Posterior vena cava (tissue), 2 donors: Measurements from ENCODE around the gene PLXDC2. TPM values are rescaled to one million over a fixed set of nuclear protein-coding genes. Genes with fewer than 3 reads are reported as not detected.

Experiments used
- DNase-seq: peaks from one replicate; pipeline ENCODE4 v3.0.0-alpha.2; 2020; ENCODE audit warnings: low spot score
- intact Hi-C, 2 donors: fragments of 100-400 bp; cut with DNase I; formaldehyde crosslinking; loops; one replicate each; pipeline versions ENCODE4 v1.14.1 to v1.14.2; 2022 to 2023
- total RNA-seq, 2 donors: library from RNA; stranded (reverse); fragmentation: NEBNext Ultra II Directional; extraction: Animal tissue kit (Norgen Biotek cat#: 25700); gene quantifications; one replicate each; pipeline ENCODE4 v1.2.1, GENCODE V29; 2021
- donor health status: DM: yes; HTN: yes; CAD: no.
- donor health status: DM: yes; HTN: yes; CAD: no.

Gene PLXDC2
- total RNA-seq, 2 donors from 2014 or later, result 79.3 to 101 TPM

DNA sequence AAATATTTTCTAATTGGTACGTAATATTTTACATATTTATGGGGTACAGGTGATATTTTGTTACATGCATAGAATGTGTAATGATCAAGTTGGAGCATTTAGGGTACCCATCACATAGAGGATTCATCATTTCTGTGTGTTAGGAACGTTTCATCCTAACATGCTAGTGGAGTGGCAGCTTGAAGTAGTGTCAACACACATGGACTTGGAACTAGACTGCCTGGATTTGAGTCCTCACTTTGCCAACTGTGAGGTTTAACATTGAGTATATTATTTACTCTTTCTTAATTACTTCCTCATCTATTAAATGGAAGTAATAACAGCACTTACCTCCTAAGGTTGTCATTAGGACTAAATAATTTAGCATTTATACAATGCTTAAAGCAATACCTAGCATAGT lies 241.9 kb downstream of the PLXDC2 start:
- intact Hi-C loops, result no loop called here
- DNase-seq, result no peak

DNA sequence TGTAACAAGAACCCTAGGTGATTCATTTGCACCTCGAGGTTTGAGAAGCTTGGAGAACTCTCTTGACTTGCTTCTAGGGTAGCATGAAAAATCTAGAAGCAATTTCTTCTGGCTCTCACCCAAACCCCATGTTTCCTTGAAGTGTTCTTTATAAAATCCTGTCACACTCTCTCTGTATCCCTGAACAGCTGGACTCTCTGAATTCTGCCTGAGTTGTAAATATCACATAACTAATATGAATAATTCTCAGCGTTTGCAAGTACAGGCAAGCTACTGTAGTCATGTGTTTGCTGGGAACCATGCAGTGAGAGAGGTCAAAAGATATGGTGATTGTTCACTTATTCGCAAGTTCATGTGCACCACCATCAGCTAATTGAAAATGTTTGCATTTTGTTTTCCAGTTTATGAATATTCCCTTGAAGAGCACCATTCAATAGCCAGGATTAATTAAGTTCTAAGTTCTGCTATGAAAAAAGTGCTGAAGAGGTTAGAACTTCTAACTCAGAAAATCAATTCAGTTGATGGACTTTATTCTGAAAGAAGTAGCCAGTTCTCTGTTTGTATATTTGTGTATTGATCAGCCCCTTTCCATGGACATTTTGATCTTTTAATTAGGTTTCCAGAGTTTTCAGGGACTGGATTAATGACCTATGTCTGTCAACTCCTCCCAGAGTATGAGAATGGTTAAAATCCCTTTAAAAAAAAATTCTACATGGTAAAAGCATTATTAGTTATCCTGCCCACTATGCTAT lies 243.0 kb downstream of the PLXDC2 start:
- intact Hi-C loops, result no loop called here

DNA sequence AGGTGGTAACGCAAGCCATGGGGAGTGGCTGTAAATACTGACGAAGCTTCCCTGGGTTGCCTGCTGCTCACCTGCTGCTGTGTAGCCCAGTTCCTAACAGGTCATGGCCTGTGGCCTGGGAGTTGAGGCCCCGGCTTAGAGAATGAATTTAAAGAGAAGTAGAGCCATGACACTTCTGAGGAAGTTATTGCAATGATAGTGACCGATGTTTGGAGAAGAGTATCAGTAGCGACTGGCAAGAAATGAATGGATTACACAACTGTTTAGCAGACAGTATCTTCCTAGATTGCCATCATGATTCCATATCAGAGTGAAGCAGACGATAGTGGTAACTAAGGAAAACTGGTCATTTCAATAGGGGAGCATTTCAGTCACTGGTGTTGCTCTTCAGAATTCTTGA lies 249.6 kb downstream of the PLXDC2 start:
- intact Hi-C loops, result no loop called here
- DNase-seq, result no peak

More for the DNA sequence above, 243.0 kb downstream of the PLXDC2 start:
- DNase-seq, result no peak

DNA sequence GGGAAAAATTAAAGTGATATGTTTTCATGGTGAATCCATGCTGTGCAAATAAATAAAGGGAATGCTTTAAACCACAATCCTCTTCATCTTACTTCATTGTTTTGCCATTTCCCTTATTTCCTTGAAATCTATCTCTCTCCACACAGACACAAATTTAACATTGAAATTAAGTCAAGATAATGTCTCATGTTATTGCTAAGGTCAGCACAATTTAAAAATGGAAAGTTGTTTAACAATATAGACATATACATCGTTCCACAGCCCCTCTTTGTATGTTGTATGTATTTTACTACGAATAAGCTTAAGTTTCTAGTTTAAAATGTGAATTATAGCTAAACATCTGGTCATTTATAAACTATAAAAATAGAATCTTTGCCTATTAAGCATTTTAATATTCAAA lies 256.9 kb downstream of the PLXDC2 start:
- DNase-seq, result no peak
- intact Hi-C loops, result no loop called here

DNA sequence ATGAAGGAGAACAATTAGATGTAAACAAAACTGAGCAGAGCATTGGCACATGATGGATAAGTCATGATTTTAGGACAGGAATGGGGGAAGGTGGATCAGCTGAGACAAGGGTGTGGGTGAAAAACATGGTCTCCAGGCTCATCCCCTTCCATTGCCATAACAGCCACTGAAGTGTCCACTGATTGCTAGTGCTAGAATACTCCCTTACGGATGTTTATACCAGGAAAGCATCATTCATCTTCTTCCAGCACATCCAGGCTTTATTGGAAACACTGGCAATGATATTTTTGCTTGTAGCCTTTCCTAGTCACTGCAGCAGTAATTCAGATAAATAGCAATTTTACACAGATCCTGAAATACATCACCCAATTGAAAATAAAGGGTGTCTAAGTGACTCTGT lies 259.5 kb downstream of the PLXDC2 start:
- DNase-seq, result no peak
- intact Hi-C loops, result no loop called here

DNA sequence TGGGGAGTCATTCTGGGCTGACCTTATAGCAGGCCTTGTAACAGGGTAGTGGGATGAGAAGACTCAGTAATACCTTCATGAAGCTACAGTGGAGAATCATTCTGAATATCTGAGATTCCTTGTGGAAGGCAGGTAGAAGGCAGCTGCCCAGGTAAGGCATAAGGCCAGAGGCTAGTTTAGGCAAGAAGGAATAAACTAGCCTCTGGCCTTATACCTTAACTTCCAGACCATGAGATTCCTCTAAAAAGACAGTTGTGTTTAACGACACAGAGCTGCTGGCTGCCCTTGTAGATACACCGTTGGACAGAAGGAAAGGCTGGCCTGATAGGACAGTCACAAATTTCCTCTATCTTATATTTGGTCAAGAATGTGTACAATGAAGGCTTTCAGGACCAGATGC lies 268.2 kb downstream of the PLXDC2 start:
- intact Hi-C loops, result no loop called here
- DNase-seq, result no peak

DNA sequence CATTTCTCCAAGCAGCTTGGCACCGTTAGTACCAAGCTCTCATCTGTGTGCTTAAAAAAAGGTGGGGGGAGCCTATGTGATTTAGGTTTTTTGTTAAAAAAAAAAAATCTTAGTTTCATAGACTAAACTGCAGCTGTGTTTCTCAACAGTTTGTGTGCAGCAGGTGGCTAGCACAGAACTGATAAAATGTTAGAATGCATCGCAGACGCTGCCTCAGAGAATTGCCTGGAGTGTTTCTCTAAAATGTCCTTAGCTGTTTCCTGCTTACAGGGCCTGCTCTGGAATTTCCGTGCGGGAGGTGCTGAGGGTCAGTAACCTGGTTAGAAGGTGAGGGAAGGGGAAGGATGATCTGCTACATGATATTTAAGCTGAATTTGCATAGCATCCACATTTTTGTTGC lies 268.9 kb downstream of the PLXDC2 start:
- intact Hi-C loops, result no loop called here
- no peak for DNase-seq

DNA sequence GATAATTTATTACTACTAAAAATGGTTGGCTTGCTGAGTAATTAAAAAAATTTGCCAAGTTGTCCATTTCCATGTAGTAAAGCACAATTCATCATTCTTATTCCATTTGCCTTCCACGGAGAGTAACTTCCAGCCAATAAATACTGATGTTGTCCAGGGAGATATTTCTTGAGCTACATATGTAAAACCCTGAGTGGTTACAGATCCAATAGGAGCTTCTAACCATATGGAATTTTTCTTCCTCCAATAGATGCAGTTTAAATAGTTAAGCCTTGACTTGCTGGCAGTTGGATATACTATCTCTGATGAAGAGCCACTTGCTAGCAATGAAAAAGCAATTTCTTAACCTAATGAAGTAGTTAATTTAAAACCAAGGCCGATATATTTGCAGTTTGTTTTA lies 271.1 kb downstream of the PLXDC2 start:
- DNase-seq, result no peak
- intact Hi-C loops, result no loop called here

DNA sequence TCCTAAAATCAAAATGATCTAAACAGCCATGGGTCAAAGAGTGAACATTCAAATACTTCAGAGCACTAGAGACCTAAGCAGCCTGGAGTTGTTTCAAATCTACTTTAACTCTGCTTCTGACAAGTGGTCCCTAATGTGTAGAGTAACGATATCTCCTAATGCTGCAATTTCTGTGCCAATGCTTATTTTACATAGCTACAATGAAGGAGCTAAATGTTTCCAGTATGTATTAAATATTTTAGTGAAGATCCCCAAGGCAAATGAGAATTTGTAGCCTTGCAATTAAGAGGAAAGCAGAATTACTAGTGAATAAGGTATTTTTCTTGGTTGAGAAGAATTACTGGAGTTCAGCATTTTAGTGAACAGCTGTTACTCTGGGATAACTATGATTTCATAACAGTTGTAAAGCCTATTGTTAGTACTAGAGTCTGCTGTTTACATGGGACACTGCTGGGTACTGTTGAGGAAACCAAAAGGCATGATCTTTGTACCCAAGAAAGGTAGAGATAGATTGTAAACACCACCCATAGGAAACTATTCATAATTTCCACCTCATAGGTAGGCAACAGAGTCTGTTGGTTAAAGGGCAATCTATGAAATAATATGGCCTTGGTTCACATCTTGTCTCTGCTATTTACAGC lies 271.9 kb downstream of the PLXDC2 start:
- DNase-seq, result no peak
- intact Hi-C loops, result no loop called here

DNA sequence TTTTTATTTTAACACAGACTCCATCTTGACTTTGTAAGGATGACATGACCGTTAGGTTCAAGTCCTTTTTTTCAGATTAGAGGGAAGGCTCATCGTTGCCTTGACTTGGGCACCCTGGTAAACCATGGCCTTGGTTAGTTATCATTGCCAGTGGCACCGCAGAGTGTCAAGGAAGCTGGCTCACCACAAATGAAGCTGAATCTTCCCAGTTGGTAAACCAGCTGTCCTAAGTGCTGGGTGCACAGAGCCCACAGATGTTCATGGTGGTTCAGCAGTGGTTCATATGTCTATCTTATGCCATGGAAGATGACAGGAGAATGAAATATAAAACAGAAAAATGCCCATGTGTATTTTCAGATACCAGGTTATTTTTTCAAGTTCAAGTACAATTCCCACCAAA lies 273.6 kb downstream of the PLXDC2 start:
- DNase-seq, result no peak
- intact Hi-C loops, result no loop called here

DNA sequence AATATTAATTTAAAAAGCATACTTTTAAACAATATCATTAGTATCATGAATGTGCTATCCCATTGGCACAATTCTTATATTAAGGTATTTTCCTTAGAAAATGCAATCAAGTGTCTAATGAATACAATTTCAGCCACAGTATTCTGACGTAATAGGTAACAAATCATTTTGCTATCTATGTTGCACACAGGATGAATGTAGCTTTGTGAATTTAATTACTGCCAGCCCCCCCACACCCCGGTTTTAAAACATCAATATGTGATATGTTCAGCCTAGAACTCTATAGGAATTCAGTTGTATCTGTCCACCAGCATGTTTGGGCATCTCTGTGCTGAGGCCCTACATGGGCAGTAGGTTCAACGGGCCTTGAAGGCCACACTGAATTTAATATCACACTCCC lies 274.6 kb downstream of the PLXDC2 start:
- DNase-seq, result no peak
- intact Hi-C loops, result no loop called here

DNA sequence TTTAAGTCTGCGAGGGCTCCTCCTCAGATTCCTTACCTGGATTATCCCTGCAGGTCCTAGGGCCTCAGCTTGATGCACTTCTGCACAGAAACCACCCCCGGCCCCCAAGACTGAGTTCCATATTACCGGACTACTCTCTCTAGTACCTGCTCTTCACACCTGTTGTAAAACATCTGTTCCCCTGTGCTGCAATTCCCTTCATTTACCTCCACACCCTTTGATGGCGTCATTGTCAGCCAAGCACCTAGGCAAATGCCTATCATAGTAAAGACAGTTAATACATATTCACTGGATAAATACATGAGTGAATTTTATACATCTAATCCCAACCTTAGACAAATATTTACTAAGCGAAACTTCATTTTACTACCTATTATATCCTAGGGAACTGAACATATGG lies 275.5 kb downstream of the PLXDC2 start:
- intact Hi-C loops, result no loop called here
- no peak for DNase-seq

DNA sequence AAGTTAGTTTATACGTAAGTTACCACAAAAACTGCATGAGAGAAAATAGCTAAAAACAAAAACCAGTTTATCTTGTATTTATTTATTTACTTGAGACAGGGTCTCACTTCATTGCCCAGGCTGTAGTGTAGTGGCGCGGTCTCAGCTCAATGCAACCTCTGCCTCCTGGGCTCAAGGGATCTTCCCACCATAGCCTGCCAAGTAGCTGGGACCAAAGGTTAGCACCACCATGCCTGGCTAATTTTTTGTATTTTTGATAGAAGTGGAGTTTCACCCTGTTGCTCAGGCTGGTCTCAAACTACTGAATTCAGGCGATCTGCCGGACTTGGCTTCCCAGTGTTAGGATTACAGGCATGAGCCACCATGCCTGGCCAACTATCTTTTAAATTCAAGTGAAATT lies 277.4 kb downstream of the PLXDC2 start:
- intact Hi-C loops, result no loop called here
- DNase-seq, result no peak

DNA sequence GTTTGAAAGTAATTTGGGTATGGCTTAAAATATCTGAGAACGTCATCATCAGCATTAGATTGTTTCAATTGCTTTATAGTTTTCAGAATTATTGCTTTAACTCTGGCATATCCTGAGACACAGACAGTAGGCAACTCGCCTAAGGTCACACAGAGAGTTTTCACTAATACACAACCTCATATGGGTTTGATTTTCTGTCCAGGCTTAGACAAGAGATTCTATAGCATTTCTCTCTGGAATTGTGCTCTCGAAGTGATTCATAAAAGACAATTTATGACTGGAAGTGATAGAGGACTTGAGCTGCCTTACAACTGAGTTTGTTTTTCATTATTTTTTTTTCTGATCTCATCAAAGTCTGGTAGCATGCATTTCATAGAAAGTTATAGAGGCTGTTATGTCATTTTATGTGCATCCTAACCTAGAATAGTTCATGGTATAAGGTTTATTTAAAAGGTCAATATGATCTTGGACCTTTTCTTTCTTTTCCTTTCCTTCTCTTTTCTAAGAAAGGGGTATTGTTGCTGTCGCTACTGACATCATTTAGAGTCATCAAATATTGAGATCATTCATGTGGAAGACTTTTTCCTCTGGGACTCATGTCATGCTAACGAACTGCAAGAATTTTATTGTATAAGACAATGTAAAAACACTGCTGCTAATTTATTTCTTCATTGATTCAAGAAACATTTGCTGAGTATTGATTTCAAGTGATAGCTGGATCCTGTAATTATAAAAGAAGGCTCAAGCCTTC lies 278.2 kb downstream of the PLXDC2 start:
- DNase-seq, result no peak
- intact Hi-C loops, result no loop called here

DNA sequence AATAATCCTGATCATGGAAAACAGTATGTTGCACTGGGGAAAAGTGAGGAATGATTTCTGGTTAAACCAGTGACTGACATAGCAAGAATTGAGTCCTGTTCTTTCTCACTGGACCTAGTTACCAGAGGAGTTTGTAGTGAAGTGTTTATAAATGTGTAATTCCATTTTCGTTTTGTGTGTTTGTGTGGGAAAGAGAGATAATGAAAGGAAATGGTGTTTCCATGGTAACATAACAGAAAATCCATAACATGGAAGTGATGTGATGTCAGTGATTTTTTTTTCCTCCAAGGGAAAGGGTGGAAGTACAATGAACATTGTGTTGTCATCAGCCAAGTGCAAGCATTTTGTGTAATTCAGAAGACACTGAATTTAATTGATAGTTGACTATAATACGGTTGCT lies 283.9 kb downstream of the PLXDC2 start:
- intact Hi-C loops, result loop anchor here (10.0 kb wide), 2 partner anchors 265 to 1235 kb away; no protein-coding TSS in a partner anchor

DNA sequence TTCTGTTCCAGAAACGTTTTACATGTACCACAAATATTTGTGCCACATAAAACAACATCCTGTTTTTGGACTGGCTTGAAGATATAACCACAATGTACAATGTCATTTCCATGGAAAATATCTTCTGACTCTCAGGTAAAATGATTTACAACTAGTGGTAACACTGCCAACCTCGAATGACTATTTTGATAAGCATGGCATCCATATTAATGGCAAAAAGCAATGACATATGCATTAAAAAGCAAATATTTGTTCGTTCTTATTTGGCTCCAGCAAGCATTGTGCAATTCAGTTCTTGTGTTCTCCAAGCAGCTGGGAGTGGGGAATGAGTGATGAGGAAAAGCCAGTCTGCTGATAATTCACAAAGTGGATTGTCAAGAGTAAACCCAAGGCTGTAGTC lies 289.0 kb downstream of the PLXDC2 start:
- DNase-seq, result no peak
- intact Hi-C loops, result loop anchor here (10.0 kb wide), 2 partner anchors 270 to 1240 kb away; no protein-coding TSS in a partner anchor

More for the DNA sequence above, 283.9 kb downstream of the PLXDC2 start:
- no peak for DNase-seq

DNA sequence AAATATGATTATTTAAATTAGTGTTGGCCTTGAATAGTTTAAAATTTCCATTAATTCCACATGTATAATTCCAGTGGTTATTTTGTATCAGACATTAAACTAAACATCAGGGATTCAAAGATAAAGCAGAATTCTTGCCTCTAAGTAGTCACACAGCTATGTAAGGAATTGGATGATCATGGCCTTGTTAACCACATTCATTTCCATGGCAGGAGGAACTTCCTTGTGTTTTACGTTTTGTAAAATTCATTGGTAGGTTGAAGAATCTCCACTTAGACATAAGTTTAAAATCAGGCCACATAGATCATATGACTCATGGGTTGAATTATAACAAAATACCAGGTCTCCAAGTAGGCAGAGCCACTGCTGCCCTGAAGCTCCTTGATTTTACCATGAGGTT lies 289.7 kb downstream of the PLXDC2 start:
- intact Hi-C loops, result loop anchor here (10.0 kb wide), 2 partner anchors 271 to 1241 kb away; no protein-coding TSS in a partner anchor

DNA sequence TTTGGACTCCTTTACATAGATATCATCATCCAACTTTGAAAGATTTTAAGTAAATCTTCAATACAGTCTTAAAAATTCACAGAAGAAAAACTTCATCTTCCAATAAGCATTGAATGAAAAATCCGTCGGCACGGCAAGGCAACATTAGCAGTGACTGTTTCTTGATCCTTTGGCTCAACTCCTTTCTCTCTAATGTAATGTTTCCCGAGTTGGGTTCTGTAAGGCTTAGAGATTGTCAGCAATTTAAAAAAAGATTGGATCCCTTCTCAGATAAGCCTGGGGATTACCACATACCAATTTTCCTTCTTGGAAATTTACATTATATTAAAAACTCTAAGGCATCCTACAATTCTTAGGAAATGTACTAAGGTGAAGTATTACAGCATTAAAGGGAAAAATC lies 291.8 kb downstream of the PLXDC2 start:
- DNase-seq, result no peak
- intact Hi-C loops, result loop anchor here (10.0 kb wide), 2 partner anchors 273 to 1243 kb away; no protein-coding TSS in a partner anchor

More for the DNA sequence above, 289.7 kb downstream of the PLXDC2 start:
- DNase-seq, result no peak

DNA sequence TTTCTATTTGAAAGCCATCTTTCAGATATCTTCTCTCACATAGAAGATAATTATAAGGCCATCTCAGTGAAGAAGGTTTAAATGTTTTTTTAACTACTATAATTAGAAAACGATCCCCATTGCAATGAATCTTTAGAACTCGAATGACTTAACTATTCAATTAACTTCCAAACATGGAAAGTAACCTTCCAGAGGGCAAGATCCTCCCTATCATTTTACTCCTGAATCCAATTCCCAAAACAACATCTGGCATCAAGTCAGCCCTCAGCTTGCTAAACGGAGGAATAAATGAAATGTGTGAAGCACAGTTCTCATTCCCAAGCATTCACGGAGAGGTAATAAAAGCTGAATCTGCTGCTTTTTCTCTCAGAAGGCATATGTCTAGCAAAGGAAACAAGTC lies 293.4 kb downstream of the PLXDC2 start:
- no peak for DNase-seq
- intact Hi-C loops, result loop anchor here (10.0 kb wide), 2 partner anchors 275 to 1245 kb away; no protein-coding TSS in a partner anchor
